NCI-H1105 (cell line): ENCODE measurements around the gene LILRB2.
"Not testable (repeated sequence)": the region's sequence is repeated elsewhere in the genome, so short reads cannot be mapped to it uniquely, and the experiment has no call there.

Experiments
- DNase-seq: peaks from one replicate; lab custom pipeline; 2025; lab: John Stamatoyannopoulos, UW

Gene LILRB2

DNA sequence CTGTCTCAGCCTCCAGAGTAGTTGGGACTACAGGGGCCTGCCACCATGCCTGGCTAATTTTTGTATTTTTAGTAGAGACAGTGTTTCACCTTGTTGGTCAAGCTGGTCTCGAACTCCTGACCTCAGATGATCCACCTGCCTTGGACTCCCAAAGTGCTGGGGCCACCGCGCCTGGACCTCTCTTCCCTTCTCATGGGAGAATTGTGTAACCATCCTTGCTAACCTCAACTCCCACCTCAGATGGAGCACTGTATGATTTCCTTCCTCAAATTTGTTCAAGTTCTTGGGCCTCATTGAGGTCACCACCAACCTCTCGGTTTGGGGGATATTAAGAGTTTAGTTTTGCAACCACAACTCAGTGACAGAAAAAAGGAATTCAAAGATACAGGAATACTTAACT is 21.3 kb upstream of the LILRB2 start:
- DNase-seq, result no peak

DNA sequence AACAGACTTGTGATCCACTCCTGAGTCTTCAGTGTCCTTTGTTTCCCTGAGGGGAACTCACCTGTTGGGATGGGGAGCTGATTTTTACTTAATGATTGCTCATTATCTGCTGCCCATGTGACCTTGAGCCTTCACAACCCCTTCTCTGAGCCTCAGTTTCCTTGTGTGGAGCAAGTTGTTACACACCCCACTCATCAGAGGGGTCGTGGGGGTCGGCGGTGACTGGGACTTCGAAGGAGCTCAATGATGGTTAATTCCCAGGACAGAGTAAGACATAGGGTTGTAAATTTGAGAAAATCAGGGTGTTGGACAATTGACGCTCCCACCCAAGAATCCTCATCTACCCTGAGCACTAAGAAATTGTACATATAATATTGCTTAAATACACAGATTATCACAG is 18.6 kb upstream of the LILRB2 start:
- DNase-seq, result no peak

DNA sequence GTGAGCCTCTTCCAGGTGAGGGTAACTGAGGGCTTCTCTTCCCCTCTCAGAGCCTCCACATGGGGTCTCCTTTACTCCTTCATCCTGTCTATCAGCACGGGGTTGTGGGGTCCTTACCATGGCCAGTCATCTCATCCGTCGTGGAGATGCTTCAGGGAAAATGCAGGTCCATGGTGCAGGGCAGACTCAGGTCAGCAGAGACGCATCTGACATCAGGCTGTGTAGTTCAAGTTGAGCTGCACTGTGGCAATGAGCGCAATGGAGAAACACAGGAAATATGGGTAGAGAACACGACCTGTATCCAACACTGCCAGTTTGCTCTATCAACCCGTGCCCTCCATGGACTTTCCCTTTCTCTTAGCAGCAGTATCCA is 18.2 kb upstream of the LILRB2 start:
- no peak for DNase-seq

DNA sequence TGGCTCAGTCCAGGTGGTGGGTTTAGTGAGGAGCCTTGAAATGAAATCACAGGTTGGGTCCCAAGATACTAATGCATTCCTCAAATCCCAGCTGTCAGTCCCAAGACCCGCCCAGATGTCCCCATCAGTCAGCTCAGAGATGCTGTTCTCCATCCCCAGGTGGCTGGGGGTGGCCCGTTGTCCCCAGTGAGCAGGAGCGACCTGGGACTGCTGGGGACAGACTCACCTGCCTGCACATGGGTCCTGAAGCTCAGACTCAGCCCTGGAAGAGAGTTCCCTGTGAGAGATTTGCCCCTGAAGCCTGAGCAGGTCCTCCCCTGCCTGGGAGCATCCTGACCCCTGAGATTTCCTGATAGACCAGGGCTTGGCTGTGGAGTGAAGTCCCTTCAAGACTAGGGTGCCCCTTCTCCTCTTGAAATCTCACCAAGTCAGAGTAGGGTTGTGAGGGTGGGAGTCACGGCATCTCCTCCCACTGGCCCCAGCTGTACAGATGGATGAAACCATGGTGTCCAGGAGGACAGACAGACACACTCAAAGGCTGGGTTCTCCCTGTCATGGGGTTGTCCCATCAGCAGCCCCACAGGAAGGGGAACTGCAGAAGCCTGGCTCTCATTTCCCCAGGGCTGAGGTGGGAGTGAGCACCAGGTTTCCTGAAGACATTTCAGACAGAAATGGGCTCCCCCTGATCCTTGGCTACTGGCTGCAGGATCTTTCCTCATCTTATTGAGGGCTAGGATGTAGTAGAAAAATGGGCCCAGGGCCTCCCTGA is 17.6 kb upstream of the LILRB2 start:
- DNase-seq, result no peak

DNA sequence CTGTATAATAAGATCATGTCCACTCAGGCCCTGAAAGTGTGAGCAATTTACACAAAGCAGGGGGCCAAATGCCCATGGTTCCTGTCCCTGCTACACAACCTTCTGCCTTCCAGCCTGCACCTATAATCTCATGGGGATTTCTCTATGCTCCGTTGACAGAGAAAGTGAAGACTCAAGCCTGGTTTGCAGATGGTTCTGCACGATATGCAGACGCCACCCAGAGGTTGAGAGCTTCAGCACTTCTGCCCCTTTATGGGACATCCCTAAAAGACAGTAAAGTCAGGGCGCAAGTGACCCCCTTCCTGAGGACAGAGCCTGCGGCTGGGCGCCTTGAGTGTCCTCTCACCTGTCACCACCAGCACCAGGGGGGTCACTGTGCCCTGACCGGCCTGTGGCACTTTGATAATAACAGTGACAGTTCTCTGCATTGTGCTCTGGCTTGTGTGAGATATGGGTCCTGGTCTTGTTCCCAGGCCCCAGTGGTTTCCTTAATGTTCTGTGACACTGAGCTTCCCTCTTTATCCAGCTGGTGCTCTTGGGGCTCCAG is 16.9 kb upstream of the LILRB2 start:
- DNase-seq, result no peak

DNA sequence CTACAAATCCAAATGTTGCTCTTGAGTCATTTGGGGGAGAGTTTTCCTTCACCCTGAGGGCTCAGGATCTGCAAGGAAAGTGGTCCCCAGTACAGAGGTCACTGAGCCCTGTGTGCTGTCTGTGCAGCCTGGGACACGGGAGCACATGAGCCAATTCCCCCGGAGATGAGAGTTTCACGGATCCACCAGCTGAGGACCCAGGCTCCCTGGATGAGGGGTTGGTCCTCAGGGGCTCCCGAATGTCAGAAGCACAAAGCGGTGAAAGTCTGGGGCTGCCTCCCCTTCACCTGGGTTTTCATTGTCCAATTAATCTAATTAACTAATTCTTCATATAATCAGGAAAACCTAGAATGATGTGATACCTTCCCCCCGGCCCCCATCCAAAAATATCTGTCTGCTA is 13.6 kb upstream of the LILRB2 start:
- DNase-seq, result no peak

DNA sequence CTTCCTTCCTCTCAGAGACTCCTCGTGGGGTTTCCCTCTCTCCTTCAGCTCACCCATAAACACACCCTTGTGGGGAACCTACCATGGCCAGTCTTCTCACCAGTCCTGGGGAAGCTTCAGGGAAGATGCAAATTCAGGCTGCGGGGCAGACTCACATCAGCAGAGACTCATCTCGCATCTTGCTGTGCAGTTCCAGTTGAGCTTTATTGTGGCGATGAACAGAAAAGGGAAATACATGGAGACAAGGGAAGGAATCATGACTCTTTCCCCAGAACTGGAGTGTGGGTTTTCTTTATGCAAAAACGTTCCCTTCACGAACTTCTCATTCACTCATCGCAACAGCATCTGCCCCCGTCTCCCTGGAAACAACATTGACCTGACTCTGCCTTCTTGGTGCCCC is 8.2 kb upstream of the LILRB2 start:
- DNase-seq, result not testable (repeated sequence)

DNA sequence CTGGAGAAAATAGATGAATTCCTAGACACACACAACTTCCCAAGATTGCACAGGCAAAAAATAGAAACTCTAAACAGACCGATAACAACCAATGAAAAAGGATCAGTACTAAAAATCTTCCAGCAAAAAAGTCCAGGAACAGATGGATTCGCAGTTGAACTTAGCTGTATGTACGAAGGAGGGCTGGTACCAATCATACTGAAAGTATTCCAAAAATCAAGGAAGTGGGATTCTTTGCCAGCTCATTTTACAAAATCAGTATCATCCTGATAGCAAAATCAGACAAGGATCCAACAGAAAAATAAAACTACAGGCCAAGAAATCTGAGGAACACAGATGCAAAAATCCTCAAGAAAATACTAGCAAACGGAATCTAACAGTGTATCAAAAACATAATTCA is 6.5 kb upstream of the LILRB2 start:
- no peak for DNase-seq

DNA sequence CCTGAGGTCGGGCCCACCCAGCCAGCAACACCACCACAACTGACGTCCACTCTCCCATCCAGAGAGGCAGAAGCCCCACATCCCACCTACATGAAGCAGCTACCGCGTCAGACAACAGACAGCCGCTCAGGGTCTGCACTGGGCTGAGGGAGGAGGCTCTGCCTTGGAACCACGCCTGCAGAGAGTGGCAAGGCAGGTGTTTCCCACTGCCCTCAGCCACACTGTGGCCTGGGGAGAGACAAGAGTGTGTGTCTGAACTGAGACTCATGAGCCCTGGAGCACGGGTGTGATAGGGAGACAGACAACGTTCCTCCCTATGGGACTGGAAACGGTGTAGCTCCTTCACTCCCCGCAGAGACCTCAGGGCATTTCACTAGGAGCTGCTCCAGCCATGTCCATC is 5.4 kb upstream of the LILRB2 start:
- not testable (repeated sequence) for DNase-seq

DNA sequence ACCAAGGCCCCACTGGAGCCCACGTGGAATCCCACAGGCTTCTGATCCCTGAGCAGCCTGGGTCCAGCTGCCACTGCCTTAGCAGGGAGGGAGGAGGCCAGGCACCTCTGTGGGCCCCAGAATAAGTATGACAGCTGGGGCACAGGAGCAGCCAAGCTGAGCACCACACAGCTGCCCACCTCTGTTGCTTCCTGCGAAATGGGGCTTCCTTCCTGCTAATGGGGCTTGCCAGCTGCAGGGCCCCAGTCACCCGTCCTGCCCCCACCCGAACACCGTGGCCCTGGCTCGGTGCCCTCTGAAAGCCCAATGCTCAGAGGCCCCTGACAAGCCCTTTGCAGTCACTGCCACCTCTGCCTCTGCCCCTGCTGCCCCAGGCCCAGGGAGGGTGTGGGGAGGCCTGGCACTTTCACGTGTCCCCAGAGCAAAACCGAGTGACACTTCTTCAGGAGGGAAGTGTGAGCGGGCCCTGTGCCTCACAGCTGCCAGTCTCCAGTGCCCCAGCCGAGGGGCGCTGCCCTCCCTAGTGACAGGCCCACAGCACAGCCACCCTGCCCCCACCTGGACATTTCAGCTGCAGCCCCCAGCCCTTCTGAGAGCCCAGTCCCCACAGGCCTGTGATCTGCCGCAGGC is 4.6 kb upstream of the LILRB2 start:
- not testable (repeated sequence) for DNase-seq

DNA sequence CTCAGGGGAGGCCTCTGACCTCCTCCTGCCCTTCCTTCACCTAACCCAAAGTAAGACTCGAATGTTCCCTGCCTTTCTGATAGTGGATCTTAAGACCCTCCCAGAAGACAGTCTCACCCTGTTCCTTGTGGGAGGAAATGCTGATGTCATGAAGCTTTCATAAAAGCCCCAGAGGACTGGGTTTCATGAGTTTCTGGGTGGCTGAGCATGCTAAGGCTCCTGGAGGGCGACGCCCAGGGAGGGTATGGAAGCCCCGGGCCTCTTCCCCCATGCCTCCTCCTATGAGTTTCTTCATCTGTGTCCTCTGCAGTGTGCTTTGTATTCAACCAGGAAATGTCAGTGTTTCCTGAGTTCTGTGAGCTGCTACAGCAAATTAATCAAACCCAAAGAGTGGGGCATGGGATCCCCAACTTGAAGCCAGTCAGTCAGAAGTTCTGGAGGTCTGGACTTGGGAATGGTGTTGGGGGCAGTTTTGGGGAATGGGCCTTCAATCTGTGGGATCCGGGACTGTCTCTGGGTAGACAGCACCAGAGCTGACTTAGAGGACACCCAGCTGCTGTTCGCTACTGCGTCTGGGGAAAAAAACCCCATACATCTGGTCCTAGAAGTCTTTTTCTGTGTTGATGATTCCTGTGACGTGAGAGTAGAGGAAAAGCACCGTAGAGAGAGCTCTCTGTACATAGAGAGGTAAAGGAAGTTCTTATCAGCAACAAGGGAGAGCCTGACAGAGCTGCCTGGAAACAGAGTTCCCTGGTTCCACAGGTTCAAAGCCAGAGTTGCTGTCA is 2.0 kb upstream of the LILRB2 start:
- DNase-seq, result no peak

DNA sequence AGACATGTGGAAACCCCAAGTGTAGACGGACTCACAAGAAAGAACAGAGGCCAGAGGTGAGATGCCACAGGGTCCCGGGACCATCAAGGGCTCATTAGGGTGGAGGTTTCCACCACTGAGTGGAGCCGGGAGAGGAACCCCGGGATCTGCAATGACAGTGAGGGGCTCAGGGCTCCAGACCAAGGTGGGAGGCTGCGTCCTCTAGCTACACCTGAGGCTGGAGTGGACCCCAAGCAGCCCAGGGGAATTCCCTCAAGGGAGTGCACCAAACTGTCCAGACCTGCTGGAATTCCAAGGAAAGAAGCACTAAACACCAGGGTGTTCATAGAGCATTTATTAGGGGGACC is 792 bp upstream of the LILRB2 start:
- DNase-seq, result not testable (repeated sequence)

DNA sequence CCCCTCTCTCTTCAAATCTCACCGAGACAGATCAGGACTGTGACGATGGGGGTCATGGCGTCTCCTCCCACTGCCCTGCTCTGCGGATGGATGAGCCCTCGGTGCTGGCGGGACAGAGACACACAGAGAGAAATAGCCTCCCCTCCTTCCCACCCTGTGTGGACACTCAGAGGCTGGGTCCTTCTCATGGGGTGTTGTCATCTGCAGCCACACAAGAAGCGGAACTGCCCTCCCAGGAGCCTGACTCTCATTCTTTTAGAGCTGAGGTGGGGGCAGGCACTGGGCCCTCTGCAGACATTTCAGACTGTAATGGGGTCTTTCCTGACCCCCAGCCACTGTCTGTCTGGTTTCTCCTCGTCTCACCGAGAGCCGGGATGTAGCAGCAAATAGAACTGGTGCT is 469 bp downstream of the LILRB2 start:
- DNase-seq, result not testable (repeated sequence)

DNA sequence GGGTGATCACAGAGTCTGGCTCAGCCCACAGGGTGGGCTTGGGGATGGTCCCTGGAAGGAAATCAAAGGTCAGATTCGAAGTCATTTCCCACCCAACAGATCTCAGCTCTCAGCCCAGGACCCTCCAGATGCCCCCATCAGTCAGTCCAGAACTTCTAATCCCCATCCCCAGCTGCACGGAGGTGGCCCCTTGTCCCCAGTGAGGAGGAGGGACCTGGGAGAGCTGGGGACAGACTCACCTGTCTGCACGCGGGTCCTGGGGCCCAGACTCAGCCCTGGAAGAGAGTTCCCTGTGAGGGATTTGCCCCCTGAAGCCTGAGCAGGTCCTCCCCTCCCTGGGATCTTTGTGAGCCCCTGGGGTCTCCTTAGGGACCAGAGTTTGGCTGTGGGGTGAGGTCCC is 885 bp downstream of the LILRB2 start:
- not testable (repeated sequence) for DNase-seq

DNA sequence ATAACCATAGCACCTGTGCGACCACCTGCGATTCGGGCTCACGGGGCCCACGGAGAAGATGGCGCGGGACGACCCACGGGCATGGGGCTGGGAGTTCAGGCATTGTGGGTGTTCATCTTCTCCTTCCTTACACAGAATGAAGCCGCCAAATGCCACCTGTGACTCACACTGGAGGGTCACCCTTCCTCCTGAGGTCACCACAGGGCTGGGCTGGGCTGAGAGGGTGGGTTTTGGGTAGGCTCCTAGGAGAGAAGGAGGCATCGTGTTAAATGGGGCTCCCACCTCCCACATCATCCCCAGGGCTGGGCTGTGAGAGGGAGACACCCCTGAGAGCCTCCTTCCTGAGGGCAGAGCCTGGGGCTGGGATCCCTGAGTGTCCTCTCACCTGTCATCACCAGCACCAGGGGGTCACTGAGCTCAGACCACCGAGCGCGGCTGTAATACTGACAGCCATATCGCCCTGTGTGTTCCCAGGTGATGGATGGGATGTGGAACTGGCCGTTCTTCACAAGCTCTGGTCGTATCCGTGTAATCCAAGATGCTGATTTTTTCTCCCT is 1.4 kb downstream of the LILRB2 start:
- DNase-seq, result no peak

DNA sequence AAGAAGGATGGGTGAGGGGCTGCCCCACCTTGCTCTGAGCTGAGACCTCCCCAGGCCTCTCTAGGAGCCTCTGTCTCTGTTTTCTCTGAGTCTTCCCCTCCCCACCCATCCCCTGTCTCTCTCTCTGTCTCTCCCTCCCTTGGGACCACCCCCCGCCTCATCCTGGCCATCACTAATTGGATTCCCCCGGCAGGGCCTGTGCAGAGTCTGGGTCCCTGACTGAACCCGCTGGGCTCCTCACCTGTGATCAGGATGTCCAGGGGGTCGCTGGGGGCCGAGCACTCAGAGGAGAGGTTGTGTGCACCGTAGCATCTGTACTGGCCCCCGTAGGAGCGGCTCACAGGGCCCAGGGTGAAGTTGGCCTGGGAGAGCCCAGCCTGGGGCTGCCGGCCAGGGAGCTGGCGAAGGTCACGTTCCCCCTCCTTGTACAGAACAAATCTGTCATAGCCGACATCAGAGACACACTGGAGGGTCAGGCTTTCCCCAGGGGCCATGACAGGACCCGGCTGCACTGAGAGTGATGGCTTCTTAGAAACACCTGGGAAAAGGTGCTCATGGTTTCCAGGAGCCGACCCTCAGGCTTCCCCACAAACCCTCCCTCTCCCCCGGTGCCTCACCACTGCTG is 2.2 kb downstream of the LILRB2 start:
- not testable (repeated sequence) for DNase-seq

DNA sequence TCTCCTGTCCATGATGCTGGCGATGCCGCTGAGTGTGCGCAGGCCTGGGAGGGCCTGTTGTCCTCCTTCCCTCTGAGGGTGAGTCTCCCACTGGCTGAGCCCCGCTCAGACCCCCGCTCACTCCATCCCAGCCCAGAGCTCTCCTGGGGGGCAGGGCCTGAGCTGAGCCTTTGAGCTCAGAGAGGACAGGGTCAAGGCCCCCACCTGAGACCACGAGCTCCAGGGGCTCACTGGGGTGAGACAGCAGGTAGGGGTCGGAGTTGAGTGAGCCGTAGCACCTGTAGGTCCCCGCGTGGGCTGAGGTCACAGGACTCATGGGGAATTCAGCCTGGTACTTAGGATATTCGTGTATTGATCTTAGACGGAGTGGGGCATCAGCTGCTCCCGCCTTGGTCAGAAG is 2.9 kb downstream of the LILRB2 start:
- not testable (repeated sequence) for DNase-seq

DNA sequence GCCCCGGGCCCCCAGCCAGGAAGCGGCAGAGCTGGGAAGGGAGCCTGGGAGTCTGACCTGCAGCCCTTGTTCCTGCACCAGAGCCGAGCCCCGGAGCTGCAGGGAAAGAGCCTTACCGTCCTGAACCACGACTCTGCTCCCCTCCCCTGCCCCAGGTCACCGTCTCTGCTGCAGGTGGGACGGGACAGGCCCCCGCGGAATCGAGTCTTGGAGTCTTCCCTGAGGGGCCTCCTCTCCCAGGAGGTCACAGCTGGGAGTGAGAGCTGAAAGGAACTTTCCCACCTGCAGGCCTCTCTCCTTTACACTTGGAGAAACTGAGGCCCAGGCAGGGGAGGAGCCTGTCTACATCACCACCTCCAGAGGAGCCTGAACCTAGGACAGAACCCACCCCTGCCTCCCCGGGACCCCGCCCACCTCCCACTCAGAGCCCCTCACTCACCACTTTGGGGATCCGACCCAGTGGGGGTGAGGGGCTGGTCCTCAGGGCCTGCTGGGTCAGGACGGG is 3.7 kb downstream of the LILRB2 start:
- DNase-seq, result not testable (repeated sequence)

DNA sequence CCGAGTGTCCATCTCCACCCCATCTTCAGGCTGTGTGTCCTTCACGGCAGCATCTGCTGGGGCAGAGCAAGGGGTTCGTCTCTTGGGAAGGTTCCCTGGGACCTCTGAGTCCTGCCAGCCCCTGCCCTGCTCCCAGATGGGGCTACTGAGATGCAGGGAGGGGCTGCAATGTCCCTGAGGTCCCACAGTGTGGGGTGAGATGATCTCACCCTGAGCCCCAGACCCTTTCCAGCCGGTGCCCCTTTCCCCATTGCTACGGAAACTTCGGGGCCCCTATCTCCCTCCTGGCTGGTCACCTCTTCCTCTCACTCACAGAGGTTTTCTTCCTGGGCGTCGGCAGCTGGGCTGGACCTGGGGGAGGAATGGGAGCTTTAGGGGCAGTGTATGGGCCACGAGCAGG is 5.0 kb downstream of the LILRB2 start:
- no peak for DNase-seq

DNA sequence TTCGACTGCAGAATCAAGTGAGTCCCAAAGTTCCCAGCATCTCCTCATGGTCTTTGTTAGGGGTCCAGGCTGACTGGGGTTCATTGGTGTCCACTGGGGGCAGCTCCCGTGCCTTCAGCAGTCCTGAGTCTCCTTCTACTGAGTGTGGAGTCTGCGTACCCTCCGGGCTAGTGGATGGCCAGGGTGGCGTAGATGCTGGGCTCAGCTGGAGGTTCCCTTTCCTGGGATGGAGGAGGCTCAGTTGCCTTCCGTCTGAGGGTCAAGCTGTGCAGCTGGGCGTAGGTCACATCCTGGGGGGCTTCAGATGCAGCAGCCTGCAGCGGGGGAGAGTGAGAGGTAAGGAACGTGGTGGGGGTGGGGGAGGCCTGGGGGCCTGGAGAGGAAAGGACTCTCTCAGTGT is 6.4 kb downstream of the LILRB2 start:
- not testable (repeated sequence) for DNase-seq

DNA sequence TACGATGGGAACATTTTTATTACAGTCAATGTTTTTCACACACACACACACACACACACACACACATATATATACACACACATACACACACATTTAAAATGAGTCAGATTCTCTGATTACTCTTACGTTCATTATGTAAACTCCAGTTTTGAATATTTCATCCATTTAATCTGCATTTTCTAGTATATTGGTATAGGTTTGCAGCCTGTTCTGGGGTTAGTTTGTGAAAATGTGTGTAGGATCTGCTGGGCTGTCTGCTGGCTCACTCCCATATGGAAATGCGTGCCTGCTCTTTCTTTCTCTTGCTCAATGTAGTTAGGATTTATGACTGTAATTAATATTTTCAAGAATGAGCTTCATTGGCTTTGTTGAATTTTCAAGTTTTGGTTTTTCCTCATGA is 7.1 kb downstream of the LILRB2 start:
- DNase-seq, result no peak

DNA sequence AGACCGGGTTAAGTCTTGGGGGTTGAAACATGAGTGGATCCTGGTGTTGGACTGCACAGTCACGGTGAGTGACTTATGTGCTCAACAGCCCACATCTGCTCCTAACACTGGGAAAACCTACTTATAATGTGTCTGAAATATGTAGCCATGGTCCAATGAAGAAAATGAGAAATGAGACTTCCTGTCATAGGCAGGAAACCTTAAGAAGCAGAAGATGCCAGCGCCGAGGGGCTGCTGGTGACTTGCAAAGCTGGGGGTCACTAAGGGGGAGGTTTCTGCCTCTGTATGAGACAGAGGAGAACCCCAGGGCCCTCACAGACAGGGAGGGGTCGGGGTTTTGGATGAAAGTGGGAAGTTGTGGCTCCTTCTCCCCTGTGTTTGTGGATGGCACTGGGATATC is 8.7 kb downstream of the LILRB2 start:
- DNase-seq, result not testable (repeated sequence)
